ENCODE data around the gene GALNT2.

GALNT2 gene

DNA sequence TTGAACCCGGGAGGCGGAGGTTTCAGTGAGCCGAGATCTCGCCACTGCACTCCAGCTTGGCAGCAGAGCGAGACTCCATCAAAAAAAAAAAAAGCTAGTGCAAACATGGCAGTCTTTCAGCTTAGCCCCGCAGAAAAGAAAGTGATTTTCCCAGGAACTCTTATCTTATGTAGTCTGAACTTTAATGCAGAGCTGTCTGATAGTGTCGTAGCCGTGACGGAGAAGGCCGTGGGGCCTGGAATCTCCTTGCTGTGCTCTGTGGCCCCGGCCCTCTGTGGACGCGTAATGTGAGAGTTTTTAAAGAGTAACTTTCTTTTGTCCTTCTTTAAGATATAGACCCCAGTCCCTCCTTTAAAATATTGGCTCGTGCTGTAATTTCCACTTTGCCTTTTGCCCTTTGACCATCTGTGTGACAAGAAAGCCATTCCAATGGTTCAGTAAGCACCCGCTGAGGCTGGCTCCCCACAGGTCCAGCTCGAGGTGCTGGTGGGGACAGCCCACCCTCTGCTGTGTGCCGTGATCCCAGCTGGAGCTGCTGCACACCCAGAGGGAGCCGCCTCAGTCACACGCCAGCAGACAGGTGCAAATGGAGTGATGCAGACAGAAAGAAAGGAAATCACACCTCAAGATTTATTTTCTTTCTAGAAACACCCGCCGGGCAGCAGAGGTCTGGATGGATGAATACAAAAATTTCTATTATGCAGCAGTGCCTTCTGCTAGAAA, 195.1 kb downstream of the GALNT2 start:
- no peak for DNase-seq (ENCODE audit: low spot score)

DNA sequence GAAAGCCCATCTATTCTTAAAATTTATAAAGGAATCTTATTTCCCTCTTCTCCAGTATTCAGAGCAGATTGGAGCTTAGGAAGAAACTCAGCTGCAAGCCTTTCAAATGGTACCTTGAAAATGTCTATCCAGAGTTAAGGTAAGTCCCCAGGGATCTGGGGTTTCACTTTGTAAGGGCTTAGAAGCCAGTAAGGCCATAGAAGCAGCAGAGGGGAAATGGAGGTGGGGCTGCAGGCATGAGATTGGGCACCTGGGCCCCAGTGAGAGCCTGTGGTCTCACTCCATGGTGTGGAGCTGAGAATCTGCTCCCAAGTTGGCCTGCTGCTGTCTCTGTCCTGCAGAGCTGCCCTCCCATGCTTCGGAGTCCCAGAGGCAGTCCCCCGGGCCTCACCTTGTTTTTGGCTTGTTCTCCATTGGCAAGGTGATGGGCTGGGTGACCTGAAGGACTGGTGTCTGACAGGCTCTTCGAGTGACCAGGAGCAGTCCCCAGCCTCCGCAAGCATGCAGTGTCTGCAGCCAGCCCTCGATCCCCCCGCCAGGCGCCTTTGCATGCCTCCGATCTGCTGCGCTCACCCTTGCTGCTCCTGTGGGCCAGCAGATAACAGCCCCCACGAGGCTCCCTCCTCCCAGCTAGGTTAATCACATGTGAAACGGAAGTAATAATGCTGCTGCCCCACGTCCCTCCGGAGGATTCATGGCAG, 196.0 kb downstream of the GALNT2 start:
- no peak for DNase-seq (ENCODE audit: low spot score)

DNA sequence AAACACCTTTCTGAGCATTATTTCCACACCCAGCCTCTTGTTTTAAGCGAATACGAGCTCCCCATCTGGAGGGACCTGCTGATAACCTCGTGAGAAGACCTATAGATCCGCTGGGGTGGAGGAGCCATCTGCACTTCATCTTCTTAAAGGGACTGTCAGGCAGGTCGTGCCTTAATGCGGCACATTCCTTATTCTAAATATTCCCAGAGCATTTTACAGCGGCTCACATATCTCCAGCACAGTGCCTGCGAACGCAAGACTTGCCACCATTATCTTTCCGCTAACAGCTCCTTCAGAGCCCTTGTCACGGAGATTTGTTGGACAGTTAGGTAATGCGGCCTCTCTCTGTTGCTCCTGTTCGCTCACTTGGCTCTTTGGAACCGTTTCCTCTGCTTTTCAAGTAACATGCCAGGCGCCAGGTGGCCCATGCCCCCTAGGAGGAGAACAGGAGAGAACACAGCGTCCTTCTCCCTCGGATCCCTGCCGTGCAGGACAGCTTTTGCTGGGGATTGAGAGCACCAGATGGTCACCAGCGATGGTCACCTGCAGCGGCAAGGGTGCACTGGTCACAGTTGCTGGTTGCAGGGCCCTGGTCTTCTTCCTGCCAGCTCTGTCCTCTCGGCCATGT, 196.6 kb downstream of the GALNT2 start:
- DNase-seq (ENCODE audit: low spot score): no peak

DNA sequence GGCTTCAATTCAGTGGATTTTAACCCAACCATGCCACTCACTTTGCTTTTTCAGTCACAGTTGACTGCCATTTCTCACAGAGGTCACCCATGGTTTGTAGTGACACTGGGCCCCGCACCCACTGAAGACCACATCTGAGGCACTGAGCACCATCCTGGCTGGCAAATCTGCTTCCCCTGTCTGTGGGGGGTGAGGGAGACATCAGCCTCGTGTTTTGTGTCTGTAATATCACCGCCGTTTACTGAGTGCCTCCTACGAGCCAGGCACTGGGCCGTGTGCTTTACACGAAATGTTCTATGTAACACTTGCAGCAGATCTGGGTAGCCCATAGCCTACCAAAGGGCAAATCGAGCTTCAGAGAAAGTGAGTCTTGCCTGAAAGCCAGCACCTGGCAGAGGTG, 197.3 kb downstream of the GALNT2 start:
- DNase-seq (ENCODE audit: low spot score): no peak

DNA sequence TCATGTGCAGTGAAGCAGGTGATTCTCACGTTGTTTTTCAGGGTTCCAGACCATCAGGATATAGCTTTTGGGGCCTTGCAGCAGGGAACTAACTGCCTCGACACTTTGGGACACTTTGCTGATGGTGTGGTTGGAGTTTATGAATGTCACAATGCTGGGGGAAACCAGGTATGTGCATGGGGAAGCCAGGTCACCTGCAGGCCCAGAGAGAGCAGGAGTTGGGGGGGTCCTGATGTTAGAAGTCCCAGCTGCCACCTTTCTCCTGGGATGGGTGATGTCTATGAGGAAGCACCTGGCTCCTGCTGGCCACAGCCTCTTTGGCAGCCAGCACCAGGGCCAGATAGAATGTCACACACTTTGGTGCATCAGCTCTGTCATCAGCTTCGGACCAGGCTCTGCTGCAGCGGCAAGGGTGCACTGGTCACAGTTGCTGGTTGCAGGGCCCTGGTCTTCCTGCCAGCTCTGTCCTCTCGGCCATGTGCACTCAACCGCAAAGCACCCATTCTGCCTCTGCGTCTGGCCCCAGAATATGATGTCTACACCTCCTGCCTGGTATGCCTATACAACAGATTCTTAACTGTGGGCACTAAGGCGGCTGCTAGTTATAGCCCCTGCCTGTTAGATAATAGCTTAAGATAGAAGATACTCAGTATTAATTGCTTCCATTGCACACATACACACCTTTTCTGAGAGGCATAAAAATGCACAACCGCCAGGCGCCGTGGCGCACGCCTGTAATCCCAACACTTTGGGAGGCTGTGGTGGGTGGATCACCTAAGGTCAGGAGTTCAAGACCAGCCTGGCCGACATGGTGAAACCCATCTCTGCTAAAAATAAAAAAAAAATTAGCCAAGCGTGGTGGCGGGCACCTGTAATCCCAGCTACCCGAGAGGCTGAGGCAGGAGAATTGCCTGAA, 198.4 kb downstream of the GALNT2 start:
- no peak for DNase-seq (ENCODE audit: low spot score)

DNA sequence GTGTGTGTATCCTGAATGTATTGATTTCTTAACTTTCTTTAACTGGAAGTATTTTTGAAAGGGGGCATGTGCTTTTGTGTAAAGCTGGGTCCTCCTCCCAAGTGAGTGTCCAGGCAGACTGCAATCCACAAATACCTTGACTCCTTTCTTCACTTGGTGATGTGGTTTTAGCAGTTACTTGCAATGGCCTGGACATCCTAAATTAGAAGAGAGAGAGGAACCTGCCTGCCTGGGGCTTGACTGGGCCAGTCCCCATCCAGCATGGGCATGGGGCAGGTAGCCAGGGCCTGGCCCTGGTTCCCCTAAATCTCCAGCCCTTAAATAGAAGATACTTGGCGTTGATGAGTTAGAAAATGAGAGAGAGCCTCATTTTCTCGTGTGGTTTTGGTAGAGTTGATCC, 199.4 kb downstream of the GALNT2 start:
- no peak for DNase-seq (ENCODE audit: low spot score)

DNA sequence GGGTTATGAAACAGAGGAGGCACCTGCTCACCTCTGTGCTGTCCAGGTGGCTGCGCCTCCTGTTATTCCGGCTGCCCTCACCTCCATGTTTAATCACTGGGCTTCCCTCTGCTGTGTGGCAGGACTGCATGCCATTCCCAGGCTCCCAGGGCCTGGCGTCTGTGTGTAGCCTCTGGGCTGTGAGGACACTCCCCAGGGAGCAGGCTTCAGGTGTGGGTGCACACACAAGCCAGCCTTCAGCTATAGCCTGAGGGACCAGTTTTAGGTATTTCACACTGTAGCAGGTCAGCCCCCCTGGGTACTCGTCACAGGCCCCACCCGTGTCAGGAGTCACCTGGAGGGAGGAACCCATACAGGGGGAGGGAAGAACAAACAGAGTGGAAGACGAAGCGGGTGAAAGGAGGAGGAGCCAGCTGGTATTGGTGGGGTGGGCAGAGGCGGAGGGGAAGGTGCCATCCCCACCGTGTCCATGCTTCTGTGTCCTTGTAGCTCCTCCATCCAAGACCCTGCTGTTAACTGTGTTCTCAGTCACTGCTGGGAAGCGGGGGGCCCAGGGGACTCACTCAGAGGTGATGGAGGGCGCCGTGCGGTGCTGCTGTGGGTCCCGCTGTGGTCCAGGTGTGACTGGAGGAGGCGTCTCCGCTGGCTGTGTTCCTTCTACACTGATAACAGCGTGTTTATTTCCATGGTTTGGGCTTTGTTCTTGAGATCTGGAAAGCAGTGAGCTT, 200.5 kb downstream of the GALNT2 start:
- DNase-seq (ENCODE audit: low spot score): no peak

DNA sequence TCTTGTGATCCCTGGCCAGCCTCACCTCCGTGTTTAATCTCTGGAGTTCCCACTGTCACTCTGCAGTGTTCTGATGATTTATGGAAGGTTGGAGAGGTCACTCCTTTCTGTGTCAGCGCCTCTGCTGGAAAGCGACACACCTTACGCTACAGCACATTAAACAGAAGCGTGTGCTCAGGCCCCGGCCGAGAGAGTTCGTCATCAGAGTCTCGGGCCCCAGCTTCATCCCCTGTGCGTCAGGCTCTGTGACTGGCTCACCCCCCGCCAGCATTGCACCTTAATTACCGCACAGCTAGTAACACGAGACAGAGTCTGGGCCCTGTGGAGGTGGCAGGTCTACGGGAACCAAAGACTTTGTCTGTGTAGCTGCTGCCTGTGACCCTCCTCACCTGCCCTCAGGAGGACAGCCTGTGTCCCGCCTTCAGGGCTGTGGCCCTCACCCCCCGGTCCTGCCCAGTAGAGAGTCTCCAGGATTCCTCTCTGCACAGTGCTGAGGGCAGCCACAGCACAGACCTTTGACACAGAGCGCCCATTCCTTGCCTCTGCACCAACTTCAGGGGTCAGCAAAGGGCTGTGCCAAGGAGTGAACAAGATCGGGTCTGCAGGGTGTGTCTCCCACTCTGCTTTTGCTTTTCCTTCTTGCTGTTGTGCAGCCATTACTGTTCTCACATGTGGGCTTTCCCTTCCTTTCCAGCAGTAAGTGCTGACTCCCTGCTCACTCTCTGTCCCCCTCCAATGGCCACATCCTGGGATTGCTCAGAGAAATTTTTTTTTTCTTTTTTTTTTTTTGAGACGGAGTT, 201.5 kb downstream of the GALNT2 start:
- DNase-seq (ENCODE audit: low spot score): peak; percentile 58

DNA sequence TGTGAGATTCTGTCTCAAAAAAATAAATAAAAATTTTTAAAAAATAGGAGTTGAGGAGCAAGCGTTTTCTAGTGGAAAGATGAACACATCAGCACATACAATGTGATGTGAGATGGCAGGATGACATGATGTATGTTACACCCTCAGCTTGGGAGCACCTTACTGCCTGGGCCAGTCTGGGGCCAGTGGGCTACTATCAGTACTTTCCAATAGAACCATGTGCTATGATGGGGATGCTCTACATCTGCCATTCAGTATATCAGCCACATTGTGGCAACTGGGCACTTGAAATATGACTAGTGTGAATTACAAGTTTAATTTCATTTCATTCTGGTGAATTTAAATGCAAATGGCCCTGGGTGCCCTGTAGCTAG, 203.1 kb downstream of the GALNT2 start:
- no peak for DNase-seq (ENCODE audit: low spot score)

DNA sequence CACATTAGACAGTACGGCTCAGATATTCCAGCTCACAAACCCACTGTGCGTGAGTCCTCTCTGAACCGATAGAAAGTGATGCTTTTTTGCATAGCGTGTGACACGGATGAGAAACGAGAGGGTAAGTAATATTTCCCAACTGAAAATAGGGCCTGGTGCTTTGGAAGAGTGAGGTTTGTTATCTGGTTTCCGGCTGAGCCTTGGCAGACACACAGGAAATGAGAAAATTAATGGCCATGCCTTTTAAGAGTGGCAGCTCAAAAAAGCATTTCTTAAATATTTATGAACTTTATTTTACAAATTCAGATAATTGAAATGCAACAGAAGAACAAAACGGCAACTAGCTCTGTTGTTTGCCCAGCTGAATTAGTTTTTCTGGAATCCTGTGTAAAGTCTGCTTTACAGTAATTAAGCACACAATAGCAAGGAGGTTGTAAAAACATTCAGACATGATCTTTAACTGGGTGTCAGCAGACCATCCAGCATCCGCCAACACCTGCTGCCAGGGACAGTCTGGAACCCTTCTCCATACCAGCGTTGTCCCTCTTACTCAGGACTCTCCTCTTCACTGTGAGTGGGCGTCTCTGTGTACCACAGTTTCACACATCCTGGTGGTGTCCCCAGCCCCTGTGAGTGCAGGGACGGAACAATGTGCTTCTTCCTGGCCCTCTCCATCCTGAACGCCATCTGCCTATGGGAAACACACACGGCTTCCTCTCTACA, 203.7 kb downstream of the GALNT2 start:
- no peak for DNase-seq (ENCODE audit: low spot score)

DNA sequence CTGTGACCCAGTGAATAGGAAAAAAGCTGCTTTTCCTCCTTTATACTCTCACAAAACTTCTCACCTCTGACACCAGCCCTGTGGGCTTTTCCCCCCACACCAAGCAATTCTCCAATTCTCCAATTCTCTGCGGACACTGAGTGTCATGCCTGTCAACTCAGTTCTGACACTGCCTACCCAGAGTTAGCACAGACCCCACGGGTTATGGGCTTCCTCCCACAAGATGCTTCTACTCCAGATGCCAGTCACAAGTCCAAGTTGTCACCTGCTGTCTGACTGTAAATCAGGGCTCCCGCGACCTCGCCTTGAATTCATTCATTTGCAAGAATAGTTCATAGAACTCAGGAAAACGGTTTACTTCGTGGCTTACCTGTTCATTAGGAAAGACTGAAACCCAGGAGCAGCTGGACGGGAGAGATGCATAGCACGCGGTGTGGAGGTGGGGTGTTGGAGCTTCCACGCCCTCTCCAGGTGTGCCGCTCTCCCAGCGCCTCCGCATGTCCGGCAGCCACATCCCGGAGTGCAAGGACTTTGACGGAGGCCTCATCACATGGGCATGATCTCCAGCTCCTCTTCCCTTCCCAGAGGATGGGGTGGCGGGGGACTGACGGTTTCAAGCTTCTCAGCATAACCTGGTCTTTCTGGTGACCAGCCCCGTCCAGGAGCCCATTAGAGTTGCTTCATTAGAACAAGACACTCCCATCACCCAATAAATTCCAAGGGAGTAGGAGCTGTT, 204.4 kb downstream of the GALNT2 start:
- DNase-seq (ENCODE audit: low spot score): no peak

DNA sequence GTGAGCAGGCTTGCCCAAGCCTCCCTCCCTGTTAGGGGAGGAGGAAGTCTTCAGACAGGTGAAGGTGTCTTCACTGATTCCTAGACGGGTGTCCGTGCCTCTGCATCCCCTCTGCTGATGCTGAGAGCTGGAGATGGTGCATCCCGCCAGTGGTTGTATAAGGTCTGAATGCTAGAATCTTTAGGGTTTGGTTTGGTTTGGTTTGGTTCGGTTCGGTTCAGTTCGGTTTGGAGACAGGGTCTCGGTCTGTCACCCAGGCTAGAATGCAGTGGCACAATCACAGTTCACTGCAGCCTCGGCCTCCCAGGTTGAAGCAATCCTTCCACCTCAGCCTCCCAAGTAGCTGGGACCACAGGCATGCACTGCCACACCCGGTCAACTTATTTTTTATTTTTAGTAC, 205.5 kb downstream of the GALNT2 start:
- no peak for DNase-seq (ENCODE audit: low spot score)

DNA sequence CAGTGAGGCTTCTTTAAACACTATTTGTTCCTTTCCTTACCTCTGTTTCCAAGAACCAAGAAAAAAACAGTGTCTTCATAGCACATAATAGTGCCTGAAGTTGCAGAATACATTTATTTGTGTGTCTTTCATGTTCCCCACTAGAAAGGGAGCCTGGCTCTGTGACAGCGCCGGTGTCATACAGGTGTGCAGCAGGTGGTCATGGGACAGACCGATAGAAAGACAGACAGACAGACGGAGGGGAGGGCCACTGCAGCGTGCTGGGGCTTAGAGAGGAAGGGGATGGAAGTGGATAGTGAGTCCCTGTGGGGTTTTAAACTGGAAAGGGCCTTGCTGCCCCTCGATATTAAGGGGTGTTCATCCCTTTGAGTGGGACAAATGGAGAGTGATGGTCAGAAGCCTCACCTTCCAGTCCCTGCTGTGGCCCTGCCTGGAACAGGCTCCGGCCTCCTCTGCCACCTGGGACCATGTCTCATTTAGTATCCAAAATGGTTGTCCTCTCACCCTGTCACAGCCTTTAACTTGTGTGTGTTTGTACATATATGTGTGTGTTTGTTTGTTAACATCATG, 206.2 kb downstream of the GALNT2 start:
- DNase-seq (ENCODE audit: low spot score): no peak

DNA sequence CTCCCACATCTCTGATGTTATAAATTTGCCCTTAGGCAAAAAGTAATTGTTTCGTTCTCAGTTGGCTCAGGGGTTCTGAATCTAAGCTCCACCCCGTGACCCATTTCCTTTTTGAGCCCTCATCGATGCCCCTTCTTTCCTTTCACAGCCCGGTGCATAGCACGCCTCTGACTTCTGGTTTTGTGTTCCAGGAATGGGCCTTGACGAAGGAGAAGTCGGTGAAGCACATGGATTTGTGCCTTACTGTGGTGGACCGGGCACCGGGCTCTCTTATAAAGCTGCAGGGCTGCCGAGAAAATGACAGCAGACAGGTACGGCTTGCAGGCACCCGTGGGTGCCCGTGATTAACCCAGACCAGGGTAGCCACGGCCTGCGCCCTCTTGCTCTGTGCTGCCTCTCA, 207.2 kb downstream of the GALNT2 start:
- DNase-seq (ENCODE audit: low spot score): no peak

DNA sequence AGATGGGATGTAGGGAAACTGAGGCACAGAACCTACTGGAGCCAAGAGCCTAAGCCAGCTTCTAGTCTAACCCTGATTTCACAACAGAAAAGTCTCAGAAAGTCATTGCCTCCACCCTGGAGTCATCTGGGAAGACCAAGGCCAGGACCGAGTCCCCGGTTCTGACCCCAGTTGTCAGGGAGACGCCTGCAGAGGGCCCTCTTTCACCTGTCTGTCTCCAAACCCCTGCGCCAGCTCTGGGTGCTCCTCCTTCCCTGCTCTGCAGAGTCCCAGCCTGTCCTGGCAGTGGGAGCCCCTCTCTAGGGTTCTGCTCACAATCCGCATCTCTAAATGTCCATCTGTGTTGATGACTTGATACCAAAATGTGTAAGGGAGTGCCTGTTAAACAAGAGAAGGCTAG, 209.4 kb downstream of the GALNT2 start:
- DNase-seq (ENCODE audit: low spot score): no peak

DNA sequence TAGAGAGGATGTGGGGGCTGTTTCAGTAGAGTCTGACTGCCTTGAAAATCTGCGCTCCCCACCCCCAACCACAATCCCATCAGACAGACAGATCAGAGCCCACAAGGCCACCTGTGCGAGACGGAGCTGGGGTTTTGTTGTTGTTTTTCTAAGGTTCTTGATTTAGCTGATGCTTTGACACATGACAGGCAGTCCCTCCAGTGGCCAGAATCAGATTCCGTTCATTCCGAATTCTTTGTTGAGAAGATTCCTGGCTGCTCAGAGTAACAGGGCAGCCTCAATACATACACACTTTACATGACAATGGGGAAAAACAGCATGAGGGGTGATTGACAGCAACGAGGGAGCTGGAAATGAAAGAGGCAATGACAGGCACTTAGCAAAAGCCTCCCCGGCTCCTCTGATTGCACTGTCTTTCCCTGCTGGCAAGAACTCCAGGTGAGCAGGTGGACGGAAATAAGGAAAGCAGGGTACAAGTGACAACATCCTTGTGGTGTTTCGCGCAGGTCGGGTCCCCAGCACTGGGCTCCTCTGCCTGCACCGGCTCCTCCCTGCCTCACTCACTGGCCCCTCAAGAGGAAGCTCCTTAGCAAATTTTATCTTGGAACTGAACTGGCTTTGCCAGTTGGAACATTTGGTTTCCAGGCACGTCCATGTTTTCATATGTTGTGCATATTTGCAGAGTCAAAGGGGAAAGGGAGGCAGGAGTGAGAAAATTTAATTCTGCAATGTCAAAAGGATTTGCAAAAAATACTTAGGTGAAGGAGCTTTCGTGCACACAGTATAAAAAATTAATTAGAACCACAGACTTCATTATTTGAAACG, 210.4 kb downstream of the GALNT2 start:
- no peak for DNase-seq (ENCODE audit: low spot score)

DNA sequence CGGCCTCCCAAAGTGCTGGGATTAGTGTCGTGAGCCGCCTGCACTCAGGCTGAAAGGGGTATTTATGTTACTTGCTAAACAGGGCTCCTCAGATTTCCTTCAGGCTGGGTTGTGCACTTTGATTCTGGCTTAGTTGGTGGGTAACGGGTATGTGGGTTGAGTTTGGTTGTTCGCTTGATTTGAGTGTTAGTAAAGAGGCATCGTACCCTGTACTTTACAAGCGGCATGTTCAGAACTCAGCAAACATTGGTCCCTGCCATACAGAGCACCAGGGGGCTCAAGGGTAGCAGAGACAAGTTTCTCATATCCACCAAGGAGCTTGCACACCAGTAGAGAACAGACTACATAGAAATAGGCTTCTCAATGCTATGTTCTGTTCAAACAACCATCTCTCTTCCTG, 211.3 kb downstream of the GALNT2 start:
- no peak for DNase-seq (ENCODE audit: low spot score)

DNA sequence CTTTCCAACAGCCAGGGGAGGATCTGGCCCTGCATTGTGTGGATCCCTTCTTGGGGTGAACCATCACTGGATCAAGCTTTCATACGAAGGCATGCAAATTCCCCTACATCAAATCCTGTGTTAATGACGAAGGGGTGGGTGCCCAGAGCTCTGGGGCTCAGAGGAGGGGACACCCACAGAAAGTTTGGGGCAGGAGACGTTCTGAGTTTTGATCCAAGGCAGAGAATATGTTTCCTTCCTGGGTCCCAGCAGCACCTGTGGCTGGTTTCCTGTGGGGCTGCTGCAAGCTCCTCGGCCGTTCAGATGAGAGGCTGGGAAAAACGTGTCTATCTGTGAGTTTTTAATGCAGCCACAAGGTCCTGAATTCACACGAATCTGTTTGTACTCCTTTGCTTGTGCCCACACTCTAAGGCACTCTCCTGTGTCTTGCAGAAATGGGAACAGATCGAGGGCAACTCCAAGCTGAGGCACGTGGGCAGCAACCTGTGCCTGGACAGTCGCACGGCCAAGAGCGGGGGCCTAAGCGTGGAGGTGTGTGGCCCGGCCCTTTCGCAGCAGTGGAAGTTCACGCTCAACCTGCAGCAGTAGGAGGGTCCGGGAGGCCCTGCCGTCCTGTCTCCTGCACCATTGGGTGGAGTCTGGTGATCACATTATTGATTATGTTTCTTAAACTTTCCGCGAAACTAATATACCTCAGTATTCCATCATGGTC, 212.0 kb downstream of the GALNT2 start:
- DNase-seq (ENCODE audit: low spot score): no peak

All from putamen (tissue), 1 donor.